Activated CD8-positive, alpha-beta T cell treated with anti-CD3 and anti-CD28 coated beads for 36 hours (primary cell): ENCODE results near the gene DEPDC7. TPM values are rescaled to one million over a fixed set of nuclear protein-coding genes. Genes with fewer than 3 reads are reported as not detected.

Experiments
- ATAC-seq: fragments of 200-7000 bp; cut with Tn5 transposase; one replicate; pipeline ENCODE4 v1.10.0; 2021; ENCODE audit warnings: mild to moderate bottlenecking, moderate library complexity
- CTCF ChIA-PET: fragments of 350-600 bp; sonication (Branson Sonifier 250); formaldehyde crosslinking; loops from one replicate; lab custom pipeline; 2021; ENCODE audit warnings: antibody characterized with exemption; lab: Charles Lee
- POLR2A ChIA-PET: fragments of 350-600 bp; sonication (Branson Sonifier 250); formaldehyde crosslinking; loops from one replicate; lab custom pipeline; 2021; ENCODE audit warnings: antibody characterized with exemption; lab: Charles Lee
- DNase-seq: peaks from one replicate; pipeline ENCODE4 v3.0.0-alpha.2; 2020
- H3K27ac Mint-ChIP-seq: one replicate; pipeline ENCODE4 v1.8.0; 2021; ENCODE audit warnings: mild to moderate bottlenecking, mixed read lengths
- H3K27me3 Mint-ChIP-seq: one replicate; pipeline ENCODE4 v1.8.0; 2021; ENCODE audit warnings: mixed read lengths
- H3K36me3 Mint-ChIP-seq: one replicate; pipeline ENCODE4 v1.8.0; 2021; ENCODE audit warnings: low read depth, mixed read lengths
- H3K4me1 Mint-ChIP-seq: one replicate; pipeline ENCODE4 v1.8.0; 2021; ENCODE audit warnings: low read depth, mixed read lengths
- H3K4me3 Mint-ChIP-seq: one replicate; pipeline ENCODE4 v1.8.0; 2021; ENCODE audit warnings: mild to moderate bottlenecking, moderate library complexity, mixed read lengths
- H3K9me3 Mint-ChIP-seq: one replicate; pipeline ENCODE4 v1.8.0; 2021; ENCODE audit warnings: mixed read lengths
- intact Hi-C: fragments of 100-400 bp; cut with micrococcal nuclease; formaldehyde crosslinking; loops from one replicate; pipeline ENCODE4 v1.10.0; 2022
- total RNA-seq, 2 experiments: library from RNA; stranded (reverse); gene quantifications; one replicate each; pipeline ENCODE4 v1.2.3, GENCODE V29; 2021
- TF ChIP-seq, protein P1 (sequence below): fragments of 200-600 bp; IDR thresholded peaks from one replicate; pipeline ENCODE4 v1.8.0; 2022; ENCODE audit warnings: antibody characterized with exemption, mild to moderate bottlenecking

Gene DEPDC7
- total RNA-seq, 2 experiments from 2014 or later, result 2.8 to 3.0 TPM

GRCh38 chr11:33006010-33006409 is 9.7 kb upstream of the DEPDC7 start:
- ATAC-seq, result no peak
- intact Hi-C loops, result no loop called here

GRCh38 chr11:33013755-33014154 is 1.9 kb upstream of the DEPDC7 start:
- ChIA-PET POLR2A (interaction anchor here (0.6 to 1.2 kb wide), 4 partner anchors 26 to 50 kb away, joined by 3 read pairs; partner anchors contain the start of gene TCP11L1), CTCF (interaction anchor here (0.8 kb wide), 1 partner anchor 16 kb away, joined by 4 read pairs; no protein-coding TSS in a partner anchor)
- H3K4me3 Mint-ChIP-seq, result no peak overlapping the region
- no peak overlapping the region for H3K27ac Mint-ChIP-seq
- intact Hi-C loops, result no loop called here
- H3K9me3 Mint-ChIP-seq, result no peaks in the 10 kb centered on the region
- ATAC-seq (no peak), DNase-seq (no peak)
- H3K4me1 Mint-ChIP-seq, result peaks cover 42% of the 10 kb centered on the region
- no peaks in the 10 kb centered on the region for H3K36me3 Mint-ChIP-seq
- TF ChIP-seq, protein P1, sequence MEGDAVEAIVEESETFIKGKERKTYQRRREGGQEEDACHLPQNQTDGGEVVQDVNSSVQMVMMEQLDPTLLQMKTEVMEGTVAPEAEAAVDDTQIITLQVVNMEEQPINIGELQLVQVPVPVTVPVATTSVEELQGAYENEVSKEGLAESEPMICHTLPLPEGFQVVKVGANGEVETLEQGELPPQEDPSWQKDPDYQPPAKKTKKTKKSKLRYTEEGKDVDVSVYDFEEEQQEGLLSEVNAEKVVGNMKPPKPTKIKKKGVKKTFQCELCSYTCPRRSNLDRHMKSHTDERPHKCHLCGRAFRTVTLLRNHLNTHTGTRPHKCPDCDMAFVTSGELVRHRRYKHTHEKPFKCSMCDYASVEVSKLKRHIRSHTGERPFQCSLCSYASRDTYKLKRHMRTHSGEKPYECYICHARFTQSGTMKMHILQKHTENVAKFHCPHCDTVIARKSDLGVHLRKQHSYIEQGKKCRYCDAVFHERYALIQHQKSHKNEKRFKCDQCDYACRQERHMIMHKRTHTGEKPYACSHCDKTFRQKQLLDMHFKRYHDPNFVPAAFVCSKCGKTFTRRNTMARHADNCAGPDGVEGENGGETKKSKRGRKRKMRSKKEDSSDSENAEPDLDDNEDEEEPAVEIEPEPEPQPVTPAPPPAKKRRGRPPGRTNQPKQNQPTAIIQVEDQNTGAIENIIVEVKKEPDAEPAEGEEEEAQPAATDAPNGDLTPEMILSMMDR, result no peak
- H3K27me3 Mint-ChIP-seq, result peaks cover 15% of the 10 kb centered on the region

More at GRCh38 chr11:33006010-33006409, 9.7 kb upstream of the DEPDC7 start:
- Mint-ChIP-seq H3K4me1 (peaks cover 38% of the 10 kb centered on the region), H3K27me3 (peaks cover 2% of the 10 kb centered on the region), H3K4me3 (no peak overlapping the region), H3K9me3 (no peaks in the 10 kb centered on the region), H3K36me3 (no peaks in the 10 kb centered on the region), H3K27ac (no peak overlapping the region)
- ChIA-PET CTCF (interaction anchor here (1.6 kb wide), 1 partner anchor 60 kb away, joined by 7 read pairs; no protein-coding TSS in a partner anchor), POLR2A (interaction anchor here (0.7 to 1.0 kb wide), 2 partner anchors 33 to 716 kb away, joined by 3 read pairs; partner anchors contain the start of gene TCP11L1)
- no peak for DNase-seq
- TF ChIP-seq, protein P1, result no peak

DNA sequence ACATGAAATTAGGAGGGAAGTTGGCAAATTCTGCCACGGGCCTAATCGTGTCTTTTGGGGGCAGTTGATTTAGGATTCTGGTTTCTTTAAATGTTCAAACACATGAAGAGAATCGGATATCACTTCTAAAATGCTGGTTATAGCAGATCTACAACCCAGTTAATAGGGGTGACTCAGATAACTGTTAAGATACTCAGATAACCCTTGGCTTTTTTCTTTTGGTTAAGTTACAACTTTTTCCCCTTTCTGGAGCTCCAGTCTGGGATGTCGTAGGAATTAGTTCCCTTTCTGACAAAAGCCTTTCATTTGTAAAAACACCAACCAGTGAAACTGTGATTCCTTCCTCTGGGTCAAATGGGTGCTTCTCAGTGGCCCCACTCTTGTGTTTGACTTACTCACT is 976 bp downstream of the DEPDC7 start:
- ChIA-PET POLR2A (interaction anchor here (0.8 to 1.0 kb wide), 3 partner anchors 15 to 122 kb away, joined by 3 to 6 read pairs (median 3); partner anchors contain the start of gene TCP11L1), CTCF (interaction anchor here (0.9 to 1.3 kb wide), 2 partner anchors 17 to 123 kb away, joined by 3 read pairs; no protein-coding TSS in a partner anchor)
- Mint-ChIP-seq H3K36me3 (no peaks in the 10 kb centered on the region), H3K4me1 (peaks cover 39% of the 10 kb centered on the region), H3K4me3 (peak overlapping the region; percentile 78), H3K27me3 (peaks cover 16% of the 10 kb centered on the region), H3K9me3 (no peaks in the 10 kb centered on the region), H3K27ac (no peak overlapping the region)
- TF ChIP-seq, protein P1, result no peak
- DNase-seq (no peak), ATAC-seq (no peak)
- intact Hi-C loops, result no loop called here

- Mint-ChIP-seq H3K27me3 (peaks cover 16% of the 10 kb centered on the region), H3K36me3 (no peaks in the 10 kb centered on the region), H3K9me3 (no peaks in the 10 kb centered on the region), H3K4me3 (no peak overlapping the region), H3K4me1 (peaks cover 39% of the 10 kb centered on the region), H3K27ac (no peak overlapping the region)
- CTCF ChIA-PET, result interaction anchor here (1.0 to 1.3 kb wide), 2 partner anchors 14 to 124 kb away, joined by 3 to 5 read pairs; no protein-coding TSS in a partner anchor
- TF ChIP-seq, protein P1, result no peak
- POLR2A ChIA-PET, result interaction anchor here (0.7 to 1.0 kb wide), 2 partner anchors 15 to 22 kb away, joined by 3 read pairs; partner anchors contain the start of gene TCP11L1
- intact Hi-C loops, result no loop called here
- ATAC-seq (no peak), DNase-seq (no peak)
Observed at GRCh38 chr11:33017478-33017877, 1.8 kb downstream of the DEPDC7 start.

- no peak overlapping the region for H3K4me3 Mint-ChIP-seq
- no peaks in the 10 kb centered on the region for H3K9me3 Mint-ChIP-seq
- TF ChIP-seq, protein P1, result no peak
- ChIA-PET POLR2A (interaction anchor here (0.7 kb wide), 1 partner anchor 22 kb away, joined by 3 read pairs; the partner anchor contains the start of gene TCP11L1), CTCF (interaction anchor here (1.0 kb wide), 1 partner anchor 13 kb away, joined by 5 read pairs; no protein-coding TSS in a partner anchor)
- H3K4me1 Mint-ChIP-seq, result peaks cover 34% of the 10 kb centered on the region
- no peak overlapping the region for H3K27ac Mint-ChIP-seq
- no peak for ATAC-seq
- no peak for DNase-seq
- peaks cover 16% of the 10 kb centered on the region for H3K27me3 Mint-ChIP-seq
- H3K36me3 Mint-ChIP-seq, result no peaks in the 10 kb centered on the region
- intact Hi-C loops, result no loop called here
Observed at GRCh38 chr11:33017965-33018364, 2.3 kb downstream of the DEPDC7 start.
